Activated CD8-positive, alpha-beta T cell treated with anti-CD3 and anti-CD28 coated beads for 36 hours (primary cell): ENCODE results near the gene MTFR2. TPM values are rescaled to one million over a fixed set of nuclear protein-coding genes. Genes with fewer than 3 reads are reported as not detected.
A peak's percentile ranks its signal among the peaks of the same experiment; 100 is the strongest.

Experiments
- ATAC-seq: fragments of 200-7000 bp; cut with Tn5 transposase; one replicate; pipeline ENCODE4 v1.10.0; 2021; ENCODE audit warnings: mild to moderate bottlenecking, moderate library complexity
- CTCF ChIA-PET: fragments of 350-600 bp; sonication (Branson Sonifier 250); formaldehyde crosslinking; loops from one replicate; lab custom pipeline; 2021; ENCODE audit warnings: antibody characterized with exemption; lab: Charles Lee
- POLR2A ChIA-PET: fragments of 350-600 bp; sonication (Branson Sonifier 250); formaldehyde crosslinking; loops from one replicate; lab custom pipeline; 2021; ENCODE audit warnings: antibody characterized with exemption; lab: Charles Lee
- DNase-seq: peaks from one replicate; pipeline ENCODE4 v3.0.0-alpha.2; 2020
- H3K27ac Mint-ChIP-seq: one replicate; pipeline ENCODE4 v1.8.0; 2021; ENCODE audit warnings: mild to moderate bottlenecking, mixed read lengths
- H3K27me3 Mint-ChIP-seq: one replicate; pipeline ENCODE4 v1.8.0; 2021; ENCODE audit warnings: mixed read lengths
- H3K36me3 Mint-ChIP-seq: one replicate; pipeline ENCODE4 v1.8.0; 2021; ENCODE audit warnings: low read depth, mixed read lengths
- H3K4me1 Mint-ChIP-seq: one replicate; pipeline ENCODE4 v1.8.0; 2021; ENCODE audit warnings: low read depth, mixed read lengths
- H3K4me3 Mint-ChIP-seq: one replicate; pipeline ENCODE4 v1.8.0; 2021; ENCODE audit warnings: mild to moderate bottlenecking, moderate library complexity, mixed read lengths
- H3K9me3 Mint-ChIP-seq: one replicate; pipeline ENCODE4 v1.8.0; 2021; ENCODE audit warnings: mixed read lengths
- intact Hi-C: fragments of 100-400 bp; cut with micrococcal nuclease; formaldehyde crosslinking; loops from one replicate; pipeline ENCODE4 v1.10.0; 2022
- total RNA-seq, 2 experiments: library from RNA; stranded (reverse); gene quantifications; one replicate each; pipeline ENCODE4 v1.2.3, GENCODE V29; 2021
- TF ChIP-seq, protein P1 (sequence below): fragments of 200-600 bp; IDR thresholded peaks from one replicate; pipeline ENCODE4 v1.8.0; 2022; ENCODE audit warnings: antibody characterized with exemption, mild to moderate bottlenecking

Gene MTFR2
- total RNA-seq: 10 to 100 TPM; 20.9 to 23.9 TPM

DNA sequence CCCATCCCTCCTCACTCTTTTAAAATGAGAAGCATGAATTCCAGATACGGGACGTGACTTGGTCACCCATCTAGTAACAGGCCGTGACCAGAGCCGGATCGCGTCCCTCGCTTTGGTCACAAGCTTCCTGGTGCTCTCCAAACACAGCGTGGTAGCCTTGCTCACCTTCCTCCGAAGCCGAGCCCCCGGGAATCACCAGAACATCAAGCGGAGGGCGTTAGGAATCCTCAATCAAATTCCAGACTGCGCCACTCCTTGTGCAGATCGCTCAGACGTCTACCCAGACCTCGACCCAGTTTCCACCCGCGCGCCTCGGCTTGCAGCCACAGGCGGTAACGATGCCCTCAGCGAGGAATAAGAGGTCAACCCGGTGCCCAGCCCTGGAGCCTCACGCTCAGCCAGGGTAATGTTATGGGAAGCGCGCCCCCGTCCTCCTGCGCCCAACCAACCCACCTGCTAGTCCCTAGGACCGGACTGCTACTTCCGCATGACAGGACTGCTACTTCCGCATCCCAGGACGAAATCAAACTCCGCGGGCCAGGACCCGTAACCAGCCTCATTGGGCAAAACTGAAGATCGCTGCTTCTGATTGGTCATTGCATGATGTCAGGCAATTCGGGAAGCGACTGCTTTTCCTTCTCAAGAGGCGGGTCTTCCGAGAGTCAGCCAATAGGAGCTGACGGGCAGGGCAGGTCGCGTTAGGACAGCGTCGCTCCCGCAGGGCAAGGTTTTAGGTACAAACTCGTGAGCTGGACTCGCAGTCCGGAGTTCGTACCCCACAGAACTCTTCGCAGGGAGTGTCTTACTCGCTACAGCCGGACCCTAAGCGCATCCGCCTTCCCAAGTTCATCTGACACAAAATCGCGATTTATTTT, at the start of gene MTFR2:
Gene MTFR2 (minus strand): TSS at position 501 of the 875 bp plus-strand sequence. CDS start 1,212 bp downstream, outside the sequence.
- TF ChIP-seq, protein P1, sequence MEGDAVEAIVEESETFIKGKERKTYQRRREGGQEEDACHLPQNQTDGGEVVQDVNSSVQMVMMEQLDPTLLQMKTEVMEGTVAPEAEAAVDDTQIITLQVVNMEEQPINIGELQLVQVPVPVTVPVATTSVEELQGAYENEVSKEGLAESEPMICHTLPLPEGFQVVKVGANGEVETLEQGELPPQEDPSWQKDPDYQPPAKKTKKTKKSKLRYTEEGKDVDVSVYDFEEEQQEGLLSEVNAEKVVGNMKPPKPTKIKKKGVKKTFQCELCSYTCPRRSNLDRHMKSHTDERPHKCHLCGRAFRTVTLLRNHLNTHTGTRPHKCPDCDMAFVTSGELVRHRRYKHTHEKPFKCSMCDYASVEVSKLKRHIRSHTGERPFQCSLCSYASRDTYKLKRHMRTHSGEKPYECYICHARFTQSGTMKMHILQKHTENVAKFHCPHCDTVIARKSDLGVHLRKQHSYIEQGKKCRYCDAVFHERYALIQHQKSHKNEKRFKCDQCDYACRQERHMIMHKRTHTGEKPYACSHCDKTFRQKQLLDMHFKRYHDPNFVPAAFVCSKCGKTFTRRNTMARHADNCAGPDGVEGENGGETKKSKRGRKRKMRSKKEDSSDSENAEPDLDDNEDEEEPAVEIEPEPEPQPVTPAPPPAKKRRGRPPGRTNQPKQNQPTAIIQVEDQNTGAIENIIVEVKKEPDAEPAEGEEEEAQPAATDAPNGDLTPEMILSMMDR: no peak
- H3K27ac Mint-ChIP-seq: peak within 1 kb of the TSS; percentile 93
- ATAC-seq (peak; percentile 96), DNase-seq (peak; percentile 96)
- H3K4me3 Mint-ChIP-seq: peak within 1 kb of the TSS; percentile 91
- intact Hi-C loops: loop anchor here (5.0 kb wide), 1 partner anchor 37 kb away; the partner anchor contains the start of gene BCLAF1
- H3K36me3 Mint-ChIP-seq: peaks cover 46% of the 10 kb centered on the region
- H3K4me1 Mint-ChIP-seq: peaks cover 42% of the 10 kb centered on the region
- H3K9me3 Mint-ChIP-seq: no peaks in the 10 kb centered on the region
- POLR2A ChIA-PET: interaction anchor here (0.5 to 6.4 kb wide), 17 partner anchors 8 to 752 kb away, joined by 3 to 88 read pairs (median 5); partner anchors contain the start of gene BCLAF1
- CTCF ChIA-PET: interaction anchor here (0.7 to 1.4 kb wide), 8 partner anchors 10 to 885 kb away, joined by 3 to 5 read pairs (median 3); partner anchors contain the start of gene BCLAF1
- H3K27me3 Mint-ChIP-seq: no peaks in the 10 kb centered on the region

DNA sequence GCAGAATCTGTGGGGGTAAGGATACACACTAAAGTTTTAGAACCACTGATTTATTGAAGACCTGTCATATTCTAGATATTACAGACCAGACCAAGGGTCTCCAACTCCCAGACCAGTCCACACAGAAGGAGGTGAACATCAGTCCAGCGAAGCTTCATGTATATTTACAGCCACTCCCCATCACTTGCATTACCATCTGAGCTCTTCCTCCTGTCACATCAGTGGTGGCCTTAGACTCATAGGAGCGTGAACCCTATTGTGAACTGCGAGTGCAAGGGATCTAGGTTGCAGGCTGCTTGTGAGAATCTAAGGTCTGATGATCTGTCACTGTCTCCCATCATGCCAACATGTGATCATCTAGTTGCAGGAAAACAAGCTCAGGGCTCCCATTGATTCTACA, 44.5 kb upstream of the MTFR2 start:
- CTCF ChIA-PET: no interaction called here
- no peak for ATAC-seq

DNA sequence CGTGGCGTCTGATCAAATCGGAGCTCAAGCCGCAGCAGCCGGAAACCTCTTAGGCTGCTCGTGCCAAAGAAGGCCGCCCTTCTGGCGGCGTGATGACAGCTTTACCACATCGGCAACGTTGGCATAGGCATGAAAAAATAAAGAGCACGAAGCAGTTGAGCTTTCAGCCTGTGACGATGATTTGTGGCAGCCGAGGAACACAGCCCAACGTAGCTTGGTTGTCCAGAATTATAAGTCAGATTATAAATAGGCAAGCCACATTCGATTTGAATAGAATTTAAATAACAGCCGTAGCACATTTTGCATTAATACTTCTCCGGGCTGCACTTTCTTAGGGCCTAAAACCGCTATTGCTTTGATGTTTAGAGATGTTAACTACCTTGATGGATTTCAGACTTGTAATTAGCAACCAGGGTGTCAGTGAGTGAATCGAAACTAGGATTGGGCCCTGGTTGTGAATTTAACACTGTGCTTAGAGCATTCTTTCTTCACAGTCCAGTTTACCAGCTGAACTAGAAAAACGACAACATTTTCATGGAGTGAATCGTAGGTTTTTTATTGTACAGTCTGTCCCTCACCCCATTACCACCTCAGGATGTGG, 40.4 kb upstream of the MTFR2 start:
- intact Hi-C loops: no loop called here
- H3K4me1 Mint-ChIP-seq: peaks cover 30% of the 10 kb centered on the region
- CTCF ChIA-PET: interaction anchor here (0.8 to 1.9 kb wide), 10 partner anchors 14 to 504 kb away, joined by 3 to 8 read pairs (median 3); partner anchors contain the start of genes MAP3K5 and MTFR2
- H3K4me3 Mint-ChIP-seq: peak overlapping the region; percentile 91
- H3K9me3 Mint-ChIP-seq: no peaks in the 10 kb centered on the region
- TF ChIP-seq, protein P1: no peak
- no peaks in the 10 kb centered on the region for H3K27me3 Mint-ChIP-seq
- POLR2A ChIA-PET: interaction anchor here (0.5 to 6.5 kb wide), 18 partner anchors 8 to 793 kb away, joined by 3 to 88 read pairs (median 4); partner anchors contain the start of genes AHI1, MAP3K5 and MTFR2
- peak overlapping the region; percentile 100 for H3K27ac Mint-ChIP-seq
- DNase-seq: peak; percentile 90
- ATAC-seq: peak; percentile 49
- peaks cover 36% of the 10 kb centered on the region for H3K36me3 Mint-ChIP-seq

More for the DNA sequence above, 44.5 kb upstream of the MTFR2 start:
- H3K4me3 Mint-ChIP-seq: no peak overlapping the region
- intact Hi-C loops: no loop called here
- no peak for DNase-seq
- H3K36me3 Mint-ChIP-seq: no peaks in the 10 kb centered on the region
- POLR2A ChIA-PET: no interaction called here
- no peaks in the 10 kb centered on the region for H3K27me3 Mint-ChIP-seq
- no peak overlapping the region for H3K27ac Mint-ChIP-seq
- H3K9me3 Mint-ChIP-seq: no peaks in the 10 kb centered on the region
- peaks cover 14% of the 10 kb centered on the region for H3K4me1 Mint-ChIP-seq
- TF ChIP-seq, protein P1: no peak

DNA sequence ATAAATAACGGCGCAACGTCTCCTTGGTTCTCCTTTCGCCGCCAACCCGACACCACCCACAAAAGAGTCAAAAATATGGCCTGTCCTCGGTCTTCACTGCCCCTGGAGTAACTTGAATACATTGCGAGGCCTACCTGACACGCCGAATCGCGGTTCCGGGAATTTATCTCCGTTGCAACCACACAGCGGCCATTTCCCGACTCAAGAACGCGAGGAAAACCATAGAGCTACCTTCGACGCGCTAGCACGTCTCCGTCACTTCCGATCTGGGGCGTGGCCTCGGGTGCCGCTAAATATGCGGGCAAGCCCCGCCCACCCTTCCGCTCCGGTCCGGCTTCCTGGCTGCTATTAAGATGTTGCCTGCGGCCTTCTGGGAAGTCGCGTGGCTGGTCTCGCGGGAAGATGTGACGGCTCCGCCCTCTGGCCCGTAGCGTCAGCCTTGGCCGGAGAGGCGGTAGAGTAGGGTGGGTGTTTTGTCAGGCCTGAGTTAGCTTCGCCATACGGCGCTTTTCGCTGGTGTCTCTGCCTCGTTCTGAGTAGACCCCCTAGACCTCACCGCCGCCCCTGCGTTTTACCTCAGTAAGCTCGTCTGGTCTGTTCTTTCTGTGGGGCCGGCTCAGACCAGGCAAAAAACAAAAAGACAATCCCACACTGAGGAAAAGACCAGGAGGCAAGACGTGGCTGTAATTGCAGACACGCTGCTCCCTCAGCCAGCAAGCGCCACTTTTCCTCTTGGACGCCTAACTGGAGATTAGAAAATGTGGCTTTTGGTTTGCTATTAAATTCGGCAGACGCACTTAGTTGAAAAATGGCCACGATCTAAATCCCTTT, 39.7 kb upstream of the MTFR2 start, which contains the start of gene BCLAF1:
Gene BCLAF1 (minus strand): TSS at position 268 of the 831 bp plus-strand sequence. CDS start 9,980 bp downstream, outside the sequence.
- Mint-ChIP-seq H3K27ac (peak within 1 kb of the TSS; percentile 100), H3K4me3 (peak within 1 kb of the TSS; percentile 91), H3K9me3 (no peaks in the 10 kb centered on the region), H3K4me1 (peaks cover 37% of the 10 kb centered on the region), H3K36me3 (peaks cover 43% of the 10 kb centered on the region), H3K27me3 (no peaks in the 10 kb centered on the region)
- POLR2A ChIA-PET: interaction anchor here (0.5 to 6.5 kb wide), 23 partner anchors 9 to 1645 kb away, joined by 3 to 88 read pairs (median 4); partner anchors contain the start of genes AHI1, MAP3K5, MTFR2 and MYB
- TF ChIP-seq, protein P1: no peak
- CTCF ChIA-PET: interaction anchor here (0.8 to 1.7 kb wide), 11 partner anchors 15 to 505 kb away, joined by 3 to 6 read pairs (median 3); partner anchors contain the start of genes MAP3K5 and MTFR2
- ATAC-seq (peak; percentile 85), DNase-seq (peak; percentile 100)
- intact Hi-C loops: loop anchor here (5.0 kb wide), 1 partner anchor 37 kb away; the partner anchor contains the start of gene MTFR2
